KOPT-K1 (cell line): ENCODE measurements around the gene TEX51.

Experiments used
- H3K27ac ChIP-seq: fragments of 200-600 bp; sonication (generic); 2 replicates; pipeline ENCODE4 v1.5.1; 2016; ENCODE audit warnings: antibody characterized with exemption, mild to moderate bottlenecking, low read depth, low read length; ENCODE audit not compliant: poor library complexity, severe bottlenecking
- H3K36me3 ChIP-seq: fragments of 200-600 bp; sonication (generic); 2 replicates; pipeline ENCODE4 v1.5.1; 2017; ENCODE audit warnings: antibody characterized with exemption, mild to moderate bottlenecking, low read length, moderate library complexity; ENCODE audit not compliant: insufficient read depth
- H3K9me3 ChIP-seq: fragments of 200-600 bp; sonication (generic); 2 replicates; pipeline ENCODE4 v1.5.1; 2017; ENCODE audit warnings: antibody characterized with exemption, low read length, mild to moderate bottlenecking; ENCODE audit not compliant: insufficient read depth, poor library complexity, severe bottlenecking

TEX51 gene

GRCh38 chr2:126898636-126899035 lies at the start of gene TEX51:
Gene TEX51, plus strand, starts transcription at chr2:126898890. Its CDS starts 29 bp downstream, at chr2:126898919.
- Histone ChIP-seq H3K36me3 (no peaks in the 10 kb centered on the region), H3K9me3 (no peaks in the 10 kb centered on the region), H3K27ac (no peak within 1 kb of the TSS)

- Histone ChIP-seq H3K27ac (no peak overlapping the region), H3K9me3 (no peaks in the 10 kb centered on the region), H3K36me3 (no peaks in the 10 kb centered on the region)
Observed at GRCh38 chr2:126849054-126849453, 49.6 kb upstream of the TEX51 start.

- Histone ChIP-seq H3K9me3 (no peaks in the 10 kb centered on the region), H3K27ac (no peak overlapping the region), H3K36me3 (no peaks in the 10 kb centered on the region)
Observed at GRCh38 chr2:126849486-126849885, 49.2 kb upstream of the TEX51 start.

- H3K36me3 ChIP-seq = no peaks in the 10 kb centered on the region
Observed at GRCh38 chr2:126849991-126850535, 48.6 kb upstream of the TEX51 start.

GRCh38 chr2:126850940-126851339 lies 47.8 kb upstream of the TEX51 start:
- Histone ChIP-seq H3K9me3 (no peaks in the 10 kb centered on the region), H3K27ac (no peak overlapping the region), H3K36me3 (no peaks in the 10 kb centered on the region)

More at GRCh38 chr2:126849991-126850535, 48.6 kb upstream of the TEX51 start:
- Histone ChIP-seq H3K9me3 (no peaks in the 10 kb centered on the region), H3K27ac (no peak overlapping the region)

- no peak overlapping the region for H3K27ac ChIP-seq
- no peaks in the 10 kb centered on the region for H3K9me3 ChIP-seq
- H3K36me3 ChIP-seq = no peaks in the 10 kb centered on the region
Observed at GRCh38 chr2:126851756-126852155, 46.9 kb upstream of the TEX51 start.

GRCh38 chr2:126852361-126852760 lies 46.3 kb upstream of the TEX51 start:
- H3K9me3 ChIP-seq = no peaks in the 10 kb centered on the region
- H3K27ac ChIP-seq = no peak overlapping the region
- no peaks in the 10 kb centered on the region for H3K36me3 ChIP-seq

- Histone ChIP-seq H3K36me3 (no peaks in the 10 kb centered on the region), H3K9me3 (no peaks in the 10 kb centered on the region), H3K27ac (no peak overlapping the region)
Observed at GRCh38 chr2:126855606-126856005, 43.1 kb upstream of the TEX51 start.

- Histone ChIP-seq H3K36me3 (no peaks in the 10 kb centered on the region), H3K27ac (no peak overlapping the region), H3K9me3 (no peaks in the 10 kb centered on the region)
Observed at GRCh38 chr2:126856403-126856802, 42.3 kb upstream of the TEX51 start.

GRCh38 chr2:126857502-126857901 lies 41.2 kb upstream of the TEX51 start:
- H3K36me3 ChIP-seq = no peaks in the 10 kb centered on the region
- H3K9me3 ChIP-seq = no peaks in the 10 kb centered on the region
- no peak overlapping the region for H3K27ac ChIP-seq

GRCh38 chr2:126858013-126858412 lies 40.7 kb upstream of the TEX51 start:
- Histone ChIP-seq H3K9me3 (no peaks in the 10 kb centered on the region), H3K27ac (no peak overlapping the region), H3K36me3 (no peaks in the 10 kb centered on the region)

GRCh38 chr2:126858436-126858835 lies 40.3 kb upstream of the TEX51 start:
- no peak overlapping the region for H3K27ac ChIP-seq
- H3K9me3 ChIP-seq = no peaks in the 10 kb centered on the region
- H3K36me3 ChIP-seq = no peaks in the 10 kb centered on the region

GRCh38 chr2:126858991-126859390 lies 39.7 kb upstream of the TEX51 start:
- Histone ChIP-seq H3K36me3 (no peaks in the 10 kb centered on the region), H3K9me3 (no peaks in the 10 kb centered on the region), H3K27ac (no peak overlapping the region)

GRCh38 chr2:126859631-126860030 lies 39.1 kb upstream of the TEX51 start:
- H3K36me3 ChIP-seq = no peaks in the 10 kb centered on the region
- H3K27ac ChIP-seq = no peak overlapping the region
- H3K9me3 ChIP-seq = no peaks in the 10 kb centered on the region

- Histone ChIP-seq H3K9me3 (no peaks in the 10 kb centered on the region), H3K36me3 (no peaks in the 10 kb centered on the region), H3K27ac (no peak overlapping the region)
Observed at GRCh38 chr2:126860385-126860784, 38.3 kb upstream of the TEX51 start.

- Histone ChIP-seq H3K36me3 (no peaks in the 10 kb centered on the region), H3K9me3 (no peaks in the 10 kb centered on the region), H3K27ac (no peak overlapping the region)
Observed at GRCh38 chr2:126862730-126863129, 36.0 kb upstream of the TEX51 start.
